SK-MEL-5 (cell line): ENCODE results near the gene LRP5. TPM values are rescaled to one million over a fixed set of nuclear protein-coding genes. Genes with fewer than 3 reads are reported as not detected.
"Not testable (repeated sequence)": the region's sequence is repeated elsewhere in the genome, so short reads cannot be mapped to it uniquely, and the experiment has no call there.

Experiments
- DNase-seq: peaks from one replicate; pipeline ENCODE4 v3.0.0-alpha.2; 2016; ENCODE audit warnings: low read depth, low spot score
- in situ Hi-C: cut with HindIII; loops from 2 replicates; pipeline ENCODE4 v1.10.0; 2016; ENCODE audit warnings: low sequenced_read_pairs, high pct_unique_total_duplicates, low pct_unique_long_range_greater_than_20kb
- small RNA-seq, 2 experiments: library from RNA; depleted of rRNA; stranded (forward); fragments of <200 nt; gene quantifications; one replicate each; pipeline ENCODE3, GENCODE V24; 2014
- total RNA-seq: library from RNA; depleted of rRNA; stranded (reverse); fragments of >200 nt; shearing (Covaris generic); gene quantifications from 2 replicates; pipeline ENCODE4 v1.2.3, GENCODE V29; 2014; rRNA removed

Gene LRP5
- total RNA-seq, 1 experiment from 2014 or later: 8.8 TPM

DNA sequence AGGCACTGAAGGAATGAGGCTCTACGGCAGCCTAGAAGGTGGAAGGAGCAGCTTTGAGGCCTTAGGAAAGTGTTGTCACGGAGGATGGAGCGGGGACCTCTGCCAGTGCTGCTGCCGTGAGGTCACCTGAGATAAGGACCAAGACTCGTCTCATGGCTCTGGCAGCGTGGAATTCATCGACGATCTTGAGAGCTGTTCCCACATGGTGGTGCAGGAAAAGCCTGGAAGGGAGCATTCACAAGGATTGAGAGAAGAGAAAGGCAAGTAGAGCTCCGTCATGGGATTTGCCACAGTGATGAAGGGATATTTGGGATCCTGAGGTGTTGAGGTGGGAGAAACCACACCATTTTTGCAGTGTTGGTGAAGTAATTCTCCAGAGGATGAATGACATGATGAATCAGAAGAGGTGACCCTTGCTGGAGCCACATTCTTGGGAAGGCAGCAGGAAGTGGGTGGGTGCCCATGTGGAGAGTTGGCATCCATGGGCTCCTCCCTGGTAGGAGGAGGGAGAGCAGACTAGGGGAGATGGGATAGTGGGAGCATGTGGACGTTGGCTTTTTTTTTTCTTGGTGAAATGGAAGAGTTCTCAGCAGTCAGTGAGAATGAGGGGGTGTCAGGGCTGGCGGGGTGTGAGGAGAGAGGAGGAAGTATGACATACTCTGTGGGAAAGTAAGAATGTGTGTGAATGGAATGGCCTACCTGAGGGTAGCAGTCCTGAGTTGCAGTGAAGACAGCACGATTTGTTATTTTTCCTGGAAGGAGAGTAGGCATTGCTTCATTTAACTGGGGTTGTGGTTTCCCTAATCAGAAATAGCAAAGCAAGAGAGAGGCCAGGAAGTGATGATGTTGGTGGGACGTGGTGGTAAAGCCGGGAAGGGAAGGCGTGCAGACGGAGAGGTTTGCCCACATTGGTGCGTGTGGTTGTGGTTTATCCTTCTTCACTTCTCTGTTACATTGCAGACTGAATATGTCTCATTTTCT, 159.3 kb downstream of the LRP5 start:
- no peak for DNase-seq
- in situ Hi-C loops: no loop called here

DNA sequence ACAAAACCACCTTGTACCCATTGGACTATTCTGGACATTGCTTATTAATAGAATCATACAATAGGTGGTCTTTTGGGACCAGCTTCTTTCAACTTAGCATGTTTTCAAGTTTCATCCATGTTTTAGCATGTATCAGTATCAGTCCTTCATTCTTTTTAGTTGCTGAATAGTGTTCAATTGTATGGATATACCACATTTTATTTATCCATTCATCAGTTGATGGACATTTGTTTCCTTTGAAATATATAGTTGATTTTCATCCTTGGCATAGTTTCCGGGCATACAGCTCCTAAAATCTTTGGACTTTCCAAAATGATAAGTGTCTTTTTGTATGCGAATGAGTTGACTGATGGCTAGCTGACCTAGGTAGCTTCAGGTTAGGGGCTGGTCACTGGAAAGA, 160.4 kb downstream of the LRP5 start:
- in situ Hi-C loops: no loop called here
- no peak for DNase-seq

- in situ Hi-C loops: no loop called here
Measured at GRCh38 chr11:68473693-68474092, 161.3 kb downstream of the LRP5 start.

GRCh38 chr11:68475626-68476025, 163.2 kb downstream of the LRP5 start:
- in situ Hi-C loops, DNase-seq: not testable (repeated sequence)

More at GRCh38 chr11:68473693-68474092, 161.3 kb downstream of the LRP5 start:
- DNase-seq: no peak

DNA sequence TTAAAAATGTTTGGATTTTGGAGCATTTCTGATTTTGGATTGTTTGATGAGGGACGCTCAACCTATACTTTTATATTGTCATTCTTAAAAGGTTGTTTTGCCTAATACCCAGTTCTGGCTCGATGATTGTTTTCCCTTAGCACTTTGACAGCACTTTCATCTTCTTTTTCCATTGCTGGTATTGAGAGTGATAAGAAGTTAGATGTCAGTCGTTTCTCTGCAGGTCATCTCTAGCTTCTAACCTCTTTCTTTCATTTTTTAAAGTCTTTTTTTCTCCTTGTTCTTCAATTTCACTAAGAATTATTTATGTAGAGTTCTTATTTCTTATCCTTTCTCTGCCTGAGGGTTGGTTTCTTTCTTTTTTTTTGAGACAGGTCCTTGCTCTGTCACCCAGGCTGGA, 167.0 kb downstream of the LRP5 start:
- no peak for DNase-seq

GRCh38 chr11:68480193-68480592, 167.8 kb downstream of the LRP5 start:
- DNase-seq: no peak
- in situ Hi-C loops: no loop called here

More for the DNA sequence above, 167.0 kb downstream of the LRP5 start:
- in situ Hi-C loops: no loop called here

DNA sequence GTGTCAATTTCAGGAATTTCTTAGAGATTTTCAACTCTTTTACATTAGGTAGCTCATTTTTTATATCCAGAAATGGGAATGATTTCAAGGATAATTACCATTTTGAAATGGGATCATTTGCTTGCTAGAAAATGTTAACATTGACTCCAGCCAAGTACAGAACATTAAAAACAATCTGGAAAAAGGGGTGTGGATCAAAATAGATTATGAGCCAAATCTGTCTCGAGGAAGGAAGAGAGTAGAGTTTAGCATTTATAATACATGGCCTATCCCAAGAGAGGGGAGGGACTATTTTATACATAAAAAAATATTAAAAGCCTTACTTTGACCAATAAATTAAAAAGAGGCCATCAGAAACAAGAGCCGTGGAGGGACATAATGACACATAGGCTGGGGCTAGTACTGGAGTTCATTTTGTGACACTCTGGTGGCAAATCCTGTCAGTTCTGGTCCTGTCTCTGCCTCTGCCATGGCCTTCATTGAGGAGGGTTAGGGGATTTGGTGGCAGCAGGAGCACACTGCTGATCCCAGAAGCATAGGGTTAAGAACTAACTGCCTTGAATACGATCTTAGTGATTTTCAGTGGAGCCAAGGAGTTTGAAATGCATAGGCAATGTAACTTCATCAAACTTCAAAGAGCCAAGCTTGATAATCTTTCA, 168.6 kb downstream of the LRP5 start:
- DNase-seq: no peak

DNA sequence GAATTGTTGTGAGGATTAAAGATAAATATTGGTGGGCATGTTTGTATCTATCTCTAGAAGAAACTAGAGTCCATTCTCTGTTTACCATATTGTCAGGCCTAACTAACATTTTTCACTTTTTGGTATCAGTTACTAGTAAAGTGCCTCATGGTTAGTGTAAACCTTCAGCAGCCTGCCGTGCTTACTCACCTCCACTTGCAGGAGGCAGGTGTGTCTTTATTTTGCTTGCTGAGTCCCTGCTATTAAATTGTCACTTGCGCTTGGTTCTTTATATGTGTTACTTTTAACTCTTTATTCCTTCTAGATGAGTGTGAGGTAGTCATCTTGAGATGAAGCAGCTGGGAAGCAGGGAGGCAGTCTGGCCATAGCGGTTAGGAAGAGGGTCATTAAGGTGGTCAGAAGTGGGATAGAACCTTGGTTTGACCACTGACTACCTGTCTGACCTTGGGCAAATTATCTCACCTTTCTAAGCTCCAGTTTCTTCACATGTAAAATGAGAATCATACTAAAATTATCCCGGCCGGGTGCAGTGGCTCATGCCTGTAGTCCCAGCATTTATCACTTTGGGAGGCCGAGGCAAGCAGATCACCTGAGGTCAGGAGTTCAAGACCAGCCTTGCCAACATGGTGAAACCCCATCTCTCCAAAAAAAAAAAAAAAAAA, 169.3 kb downstream of the LRP5 start:
- DNase-seq: no peak
- in situ Hi-C loops: no loop called here

More for the DNA sequence above, 168.6 kb downstream of the LRP5 start:
- in situ Hi-C loops: no loop called here

- in situ Hi-C loops: no loop called here
- DNase-seq: no peak
Measured at GRCh38 chr11:68488623-68489022, 176.2 kb downstream of the LRP5 start.

DNA sequence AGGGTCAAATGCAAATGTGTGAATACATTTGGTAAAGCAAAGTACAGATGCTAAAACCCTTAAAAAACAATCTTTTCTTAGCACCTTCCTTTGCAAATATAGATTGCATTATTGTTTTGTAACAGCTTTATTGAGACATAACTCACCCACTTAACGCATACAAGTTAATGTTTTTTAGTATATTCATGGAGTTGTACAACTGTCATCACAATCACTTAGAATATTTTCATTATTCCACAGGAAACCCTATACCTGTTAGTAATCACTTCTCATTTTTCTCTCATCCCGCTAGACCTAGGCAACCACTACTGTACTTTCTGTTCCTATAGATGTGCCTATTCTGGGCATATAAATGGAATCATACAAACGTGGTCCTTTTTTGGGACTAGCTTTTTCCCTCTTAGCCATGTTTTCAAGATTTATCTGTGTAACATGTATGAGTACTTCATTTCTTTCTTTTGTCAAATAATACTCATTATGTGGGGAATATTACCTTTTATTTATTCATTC, 182.9 kb downstream of the LRP5 start:
- DNase-seq: no peak
- in situ Hi-C loops: no loop called here

GRCh38 chr11:68495872-68496271, 183.5 kb downstream of the LRP5 start:
- no peak for DNase-seq
- in situ Hi-C loops: no loop called here

- no peak for DNase-seq
- in situ Hi-C loops: no loop called here
Measured at GRCh38 chr11:68497761-68498160, 185.4 kb downstream of the LRP5 start.

- in situ Hi-C loops: no loop called here
- DNase-seq: no peak
Measured at GRCh38 chr11:68498321-68498720, 185.9 kb downstream of the LRP5 start.

Small RNA genes within 50 kb of the gene (small RNA-seq; reads per million reads assigned to genes)
- 0 reads per million in 2 experiments for gene NDUFA3P2

Other genes with a start within 250 kb of the LRP5 start
- gene CHKA, start 191.2 kb upstream of the LRP5 start, total RNA-seq: 55.9 and 62.2 TPM in 2 replicates
- 14.7 and 16.5 TPM in 2 replicates for gene KMT5B, start 99.3 kb upstream of the LRP5 start, total RNA-seq
- gene C11orf24, start 40.6 kb upstream of the LRP5 start, total RNA-seq: 34.6 and 52.2 TPM in 2 replicates
- gene PPP6R3, start 148.2 kb downstream of the LRP5 start, total RNA-seq: 90.0 and 101 TPM in 2 replicates